Glutamatergic neuron (in vitro differentiated cells): ENCODE results near the gene ANKMY1. TPM values are rescaled to one million over a fixed set of nuclear protein-coding genes. Genes with fewer than 3 reads are reported as not detected.

ENCODE experiments used
- DNase-seq: peaks from one replicate; pipeline ENCODE4 v3.0.0; 2022
- H3K27ac Mint-ChIP-seq: one replicate; pipeline ENCODE4 v1.8.0; 2020; ENCODE audit warnings: mild to moderate bottlenecking, mixed read lengths, inconsistent platforms; ENCODE audit not compliant: unreplicated experiment
- H3K27me3 Mint-ChIP-seq: one replicate; pipeline ENCODE4 v1.8.0; 2020; ENCODE audit warnings: mild to moderate bottlenecking, moderate library complexity, mixed read lengths, inconsistent platforms; ENCODE audit not compliant: unreplicated experiment
- H3K36me3 Mint-ChIP-seq: one replicate; pipeline ENCODE4 v1.8.0; 2020; ENCODE audit warnings: mild to moderate bottlenecking, mixed read lengths, inconsistent platforms; ENCODE audit not compliant: unreplicated experiment
- H3K4me1 Mint-ChIP-seq: one replicate; pipeline ENCODE4 v1.8.0; 2020; ENCODE audit warnings: mild to moderate bottlenecking, low read depth, mixed read lengths, inconsistent platforms; ENCODE audit not compliant: unreplicated experiment
- H3K4me3 Mint-ChIP-seq: one replicate; pipeline ENCODE4 v1.8.0; 2020; ENCODE audit warnings: mild to moderate bottlenecking, mixed read lengths, inconsistent platforms; ENCODE audit not compliant: unreplicated experiment
- H3K9me3 Mint-ChIP-seq: one replicate; pipeline ENCODE4 v1.8.0; 2020; ENCODE audit warnings: mild to moderate bottlenecking, moderate library complexity, mixed read lengths, inconsistent platforms; ENCODE audit not compliant: unreplicated experiment
- total RNA-seq: library from RNA; stranded (reverse); fragmentation: NEBNext Ultra II Directional; extraction: Animal tissue kit (Norgen Biotek cat#: 25700); gene quantifications from one replicate; pipeline ENCODE4 v1.2.1, GENCODE V29; 2021; ENCODE audit not compliant: unreplicated experiment
- TF ChIP-seq, protein P1 (sequence below): fragments of 200-600 bp; sonication (generic); IDR thresholded peaks from one replicate; pipeline ENCODE4 v1.5.0; 2021; ENCODE audit not compliant: partially characterized antibody, unreplicated experiment

Gene ANKMY1
- total RNA-seq, 1 donor from 2014 or later, result 9.0 TPM

DNA sequence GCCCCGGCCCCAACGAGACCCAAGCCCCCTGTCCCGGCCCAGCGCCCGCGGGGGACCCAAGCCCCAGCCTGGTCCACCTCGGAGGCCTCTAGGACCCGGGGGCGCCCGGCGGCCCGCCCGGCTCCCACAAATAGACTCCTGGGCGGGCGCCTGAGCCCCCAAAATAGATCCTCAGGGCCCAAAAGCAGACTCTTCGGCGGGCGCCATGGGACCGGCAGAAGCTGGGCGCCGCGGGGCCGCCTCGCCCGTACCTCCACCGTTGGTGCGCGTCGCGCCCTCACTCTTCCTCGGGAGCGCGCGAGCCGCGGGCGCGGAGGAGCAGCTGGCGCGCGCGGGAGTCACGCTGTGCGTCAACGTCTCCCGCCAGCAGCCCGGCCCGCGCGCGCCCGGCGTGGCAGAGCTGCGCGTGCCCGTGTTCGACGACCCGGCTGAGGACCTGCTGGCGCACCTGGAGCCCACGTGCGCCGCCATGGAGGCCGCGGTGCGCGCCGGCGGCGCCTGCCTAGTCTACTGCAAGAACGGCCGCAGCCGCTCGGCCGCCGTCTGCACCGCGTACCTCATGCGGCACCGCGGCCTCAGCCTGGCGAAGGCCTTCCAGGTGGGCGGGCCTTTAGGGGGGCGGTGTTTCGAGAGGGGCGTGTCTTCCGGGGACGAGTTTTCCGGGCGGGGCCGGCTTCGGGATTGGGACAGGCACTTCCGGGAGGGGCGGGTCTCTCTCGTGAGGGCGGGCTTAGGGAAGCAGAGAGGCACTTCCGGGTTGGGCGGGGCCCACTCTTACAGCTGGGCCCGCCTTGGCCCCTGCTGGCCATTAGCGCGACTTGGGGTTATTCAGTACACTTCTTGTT, 2.9 kb upstream of the ANKMY1 start:
- Mint-ChIP-seq H3K4me1 (peaks cover 7% of the 10 kb centered on the region), H3K4me3 (peak overlapping the region; percentile 82), H3K27ac (peak overlapping the region; percentile 77), H3K9me3 (peaks cover 14% of the 10 kb centered on the region), H3K27me3 (peaks cover 10% of the 10 kb centered on the region), H3K36me3 (peaks cover 9% of the 10 kb centered on the region)
- DNase-seq, result peak; percentile 100
- TF ChIP-seq, protein P1, sequence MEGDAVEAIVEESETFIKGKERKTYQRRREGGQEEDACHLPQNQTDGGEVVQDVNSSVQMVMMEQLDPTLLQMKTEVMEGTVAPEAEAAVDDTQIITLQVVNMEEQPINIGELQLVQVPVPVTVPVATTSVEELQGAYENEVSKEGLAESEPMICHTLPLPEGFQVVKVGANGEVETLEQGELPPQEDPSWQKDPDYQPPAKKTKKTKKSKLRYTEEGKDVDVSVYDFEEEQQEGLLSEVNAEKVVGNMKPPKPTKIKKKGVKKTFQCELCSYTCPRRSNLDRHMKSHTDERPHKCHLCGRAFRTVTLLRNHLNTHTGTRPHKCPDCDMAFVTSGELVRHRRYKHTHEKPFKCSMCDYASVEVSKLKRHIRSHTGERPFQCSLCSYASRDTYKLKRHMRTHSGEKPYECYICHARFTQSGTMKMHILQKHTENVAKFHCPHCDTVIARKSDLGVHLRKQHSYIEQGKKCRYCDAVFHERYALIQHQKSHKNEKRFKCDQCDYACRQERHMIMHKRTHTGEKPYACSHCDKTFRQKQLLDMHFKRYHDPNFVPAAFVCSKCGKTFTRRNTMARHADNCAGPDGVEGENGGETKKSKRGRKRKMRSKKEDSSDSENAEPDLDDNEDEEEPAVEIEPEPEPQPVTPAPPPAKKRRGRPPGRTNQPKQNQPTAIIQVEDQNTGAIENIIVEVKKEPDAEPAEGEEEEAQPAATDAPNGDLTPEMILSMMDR, result no peak

DNA sequence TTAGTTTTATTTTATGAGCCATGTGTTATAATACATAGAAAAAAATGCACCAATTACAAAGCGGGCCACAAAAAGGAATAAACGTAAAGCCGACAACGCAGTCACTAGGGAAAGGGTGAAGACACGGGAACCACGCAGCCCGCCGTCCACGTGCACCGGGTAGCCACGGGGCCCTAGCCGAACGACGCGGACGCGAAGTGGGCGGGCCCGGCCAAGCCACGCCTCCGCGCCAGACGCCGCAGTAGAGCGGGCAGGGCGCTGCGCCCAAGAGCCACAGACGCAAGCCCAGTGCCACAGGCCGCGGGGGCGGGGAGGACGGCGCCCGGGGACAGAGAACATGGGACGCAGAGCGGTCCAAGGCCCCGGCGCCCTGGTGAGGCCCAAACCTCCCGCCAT, 2.3 kb upstream of the ANKMY1 start, which contains the start of gene DUSP28:
DUSP28 (plus strand) TSS at position 274 of the 396 bp plus-strand sequence. CDS start 328 bp downstream, outside the sequence.
- H3K27me3 Mint-ChIP-seq, result peaks cover 10% of the 10 kb centered on the region
- peak within 1 kb of the TSS; percentile 77 for H3K27ac Mint-ChIP-seq
- H3K4me3 Mint-ChIP-seq, result peak within 1 kb of the TSS; percentile 90
- H3K4me1 Mint-ChIP-seq, result peaks cover 7% of the 10 kb centered on the region
- DNase-seq, result peak; percentile 90
- H3K9me3 Mint-ChIP-seq, result peaks cover 14% of the 10 kb centered on the region
- TF ChIP-seq, protein P1, result no peak
- peaks cover 9% of the 10 kb centered on the region for H3K36me3 Mint-ChIP-seq

DNA sequence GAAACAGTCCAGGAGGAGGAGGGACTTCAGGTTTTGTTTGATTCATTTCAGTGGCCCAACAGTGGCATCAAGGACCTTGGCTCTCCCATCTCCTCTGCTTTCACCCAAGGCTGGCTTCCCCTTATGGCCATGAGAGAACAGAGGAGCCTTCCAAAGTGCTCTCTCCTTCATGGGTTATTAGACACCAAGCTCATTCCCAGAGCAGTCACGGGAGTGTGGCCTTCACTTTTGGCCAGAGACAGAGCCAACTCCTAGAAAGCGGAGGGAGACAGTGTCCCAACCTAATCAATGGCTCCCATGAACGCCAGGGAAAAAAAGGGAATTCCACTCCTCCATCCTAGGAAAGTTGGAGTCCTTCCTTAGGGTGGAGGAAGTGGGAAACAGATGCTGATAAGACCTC, 1.5 kb upstream of the ANKMY1 start:
- H3K27me3 Mint-ChIP-seq, result peaks cover 7% of the 10 kb centered on the region
- no peak for DNase-seq
- H3K4me1 Mint-ChIP-seq, result peaks cover 7% of the 10 kb centered on the region
- H3K27ac Mint-ChIP-seq, result no peak overlapping the region
- TF ChIP-seq, protein P1, result no peak
- peaks cover 9% of the 10 kb centered on the region for H3K36me3 Mint-ChIP-seq
- H3K9me3 Mint-ChIP-seq, result peaks cover 13% of the 10 kb centered on the region
- H3K4me3 Mint-ChIP-seq, result no peak overlapping the region

DNA sequence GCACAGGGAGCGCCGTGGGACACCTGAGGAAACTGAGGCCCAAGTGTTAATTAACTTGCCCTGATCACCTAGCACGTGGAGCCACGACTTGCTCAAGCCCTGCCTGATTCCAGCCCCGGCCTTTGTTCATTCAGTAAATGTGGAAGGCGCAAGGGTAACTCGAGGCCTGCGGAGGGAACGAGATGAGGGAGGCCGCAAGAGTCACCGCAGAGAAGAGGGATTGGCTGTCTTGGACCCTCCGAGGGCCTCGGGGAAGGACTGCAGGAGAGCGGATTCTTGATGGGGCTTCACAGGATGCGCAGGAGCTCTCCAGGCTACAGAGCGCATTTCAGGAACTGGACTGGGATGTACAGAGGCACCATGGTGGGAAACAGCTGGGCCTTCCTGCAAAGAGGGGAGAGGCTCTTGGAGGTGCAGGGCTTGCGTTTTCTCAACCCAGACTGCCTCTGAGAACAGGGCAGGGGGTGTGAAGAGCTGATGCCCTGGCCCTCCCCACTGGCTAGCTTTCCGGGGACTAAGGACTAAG, 511 bp upstream of the ANKMY1 start:
- Mint-ChIP-seq H3K36me3 (peaks cover 4% of the 10 kb centered on the region), H3K9me3 (peaks cover 10% of the 10 kb centered on the region), H3K27ac (no peak overlapping the region), H3K4me3 (peak overlapping the region; percentile 76), H3K4me1 (peaks cover 7% of the 10 kb centered on the region), H3K27me3 (peaks cover 7% of the 10 kb centered on the region)
- TF ChIP-seq, protein P1, result no peak
- no peak for DNase-seq
